GM23248 (cell line): ENCODE results near the gene IL9R. TPM values are rescaled to one million over a fixed set of nuclear protein-coding genes. Genes with fewer than 3 reads are reported as not detected.
"Not testable (repeated sequence)": the region's sequence is repeated elsewhere in the genome, so short reads cannot be mapped to it uniquely, and the experiment has no call there.

Source experiments
- DNase-seq: peaks from one replicate; pipeline ENCODE4 v3.0.0-alpha.2; 2015
- H2AFZ ChIP-seq: fragments of 200-600 bp; sonication (generic); 2 replicates; pipeline ENCODE4 v1.6.1; 2016; ENCODE audit warnings: antibody characterized with exemption
- H3F3A ChIP-seq: fragments of 200-600 bp; sonication (generic); 2 replicates; pipeline ENCODE4 v1.6.1; 2016; ENCODE audit warnings: mild to moderate bottlenecking, antibody characterized with exemption, mixed run types; ENCODE audit not compliant: insufficient read depth
- H3K27ac ChIP-seq: fragments of 200-600 bp; sonication (generic); 2 replicates; pipeline ENCODE4 v1.5.1; 2016; ENCODE audit warnings: mild to moderate bottlenecking
- H3K27me3 ChIP-seq: fragments of 200-600 bp; sonication (generic); replicated peaks from 2 replicates; pipeline ENCODE4 v1.6.1; 2016; ENCODE audit warnings: mild to moderate bottlenecking; ENCODE audit not compliant: insufficient read depth
- H3K36me3 ChIP-seq: fragments of 200-600 bp; sonication (generic); 2 replicates; pipeline ENCODE4 v1.6.1; 2016; ENCODE audit warnings: low read depth, mild to moderate bottlenecking
- H3K4me1 ChIP-seq: fragments of 200-600 bp; sonication (generic); 2 replicates; pipeline ENCODE4 v1.6.1; 2016; ENCODE audit warnings: mild to moderate bottlenecking; ENCODE audit not compliant: insufficient read depth
- H3K4me2 ChIP-seq: fragments of 200-600 bp; sonication (generic); one replicate; pipeline ENCODE4 v1.6.1; 2016; ENCODE audit warnings: mild to moderate bottlenecking; ENCODE audit not compliant: unreplicated experiment
- H3K4me3 ChIP-seq: fragments of 200-600 bp; sonication (generic); 2 replicates; pipeline ENCODE4 v1.5.1; 2016; ENCODE audit warnings: mild to moderate bottlenecking
- H3K79me2 ChIP-seq: fragments of 200-600 bp; sonication (generic); 2 replicates; pipeline ENCODE4 v1.6.1; 2016; ENCODE audit warnings: mild to moderate bottlenecking; ENCODE audit not compliant: insufficient read depth
- H3K9ac ChIP-seq: fragments of 200-600 bp; sonication (generic); 2 replicates; pipeline ENCODE4 v1.6.1; 2016; ENCODE audit warnings: mild to moderate bottlenecking
- H3K9me2 ChIP-seq: fragments of 200-600 bp; sonication (generic); 2 replicates; pipeline ENCODE4 v1.6.1; 2016; ENCODE audit warnings: mixed run types, mild to moderate bottlenecking, moderate library complexity; ENCODE audit not compliant: insufficient read depth
- H3K9me3 ChIP-seq: fragments of 200-600 bp; sonication (generic); one replicate; pipeline ENCODE4 v1.6.1; 2017; ENCODE audit warnings: low read depth
- H4K20me1 ChIP-seq: fragments of 200-600 bp; sonication (generic); 2 replicates; pipeline ENCODE4 v1.6.0; 2016; ENCODE audit not compliant: insufficient read depth
- EZH2 ChIP-seq: fragments of 200-600 bp; sonication (generic); IDR thresholded peaks from 2 replicates; pipeline ENCODE4 v1.6.1; 2018; ENCODE audit warnings: antibody characterized with exemption, mild to moderate bottlenecking; ENCODE audit not compliant: insufficient read depth, poor library complexity, severe bottlenecking
- EZH2phosphoT487 ChIP-seq: fragments of 200-600 bp; sonication (generic); IDR thresholded peaks from 2 replicates; pipeline ENCODE4 v1.6.1; 2018; ENCODE audit warnings: antibody characterized with exemption, moderate library complexity, mild to moderate bottlenecking, low read depth; ENCODE audit not compliant: insufficient read depth
- WGBS, 2 experiments: methylation state at CpG; one replicate each; pipeline ENCODE4 v1.1.6; 2015 to 2017; ENCODE audit warnings: low lambda C conversion rate in 2 of 2, low coverage in 1 of 2; ENCODE audit errors: missing lambda C conversion rate in 2 of 2; 5-methylcytosine and 5-hydroxymethylcytosine counted together
- in situ Hi-C: fragments of 300-500 bp; cut with MboI; formaldehyde crosslinking; loops from 2 replicates; pipeline ENCODE4 v1.15.0; 2020
- polyA plus RNA-seq: library from polyadenylated mRNA; unstranded; fragments of >200 nt; fragmentation: Nextera tagmentation; extraction: Ambion mirVana; gene quantifications from 2 replicates; pipeline ENCODE4 v1.2.1, GENCODE V29; 2016
- total RNA-seq: library from RNA; depleted of rRNA; stranded (reverse); fragments of >200 nt; shearing (Covaris generic); gene quantifications from 2 replicates; pipeline ENCODE4 v1.2.3, GENCODE V29; 2014

Gene IL9R
- total and polyA plus RNA-seq, 2 experiments from 2014 or later: not detected

DNA sequence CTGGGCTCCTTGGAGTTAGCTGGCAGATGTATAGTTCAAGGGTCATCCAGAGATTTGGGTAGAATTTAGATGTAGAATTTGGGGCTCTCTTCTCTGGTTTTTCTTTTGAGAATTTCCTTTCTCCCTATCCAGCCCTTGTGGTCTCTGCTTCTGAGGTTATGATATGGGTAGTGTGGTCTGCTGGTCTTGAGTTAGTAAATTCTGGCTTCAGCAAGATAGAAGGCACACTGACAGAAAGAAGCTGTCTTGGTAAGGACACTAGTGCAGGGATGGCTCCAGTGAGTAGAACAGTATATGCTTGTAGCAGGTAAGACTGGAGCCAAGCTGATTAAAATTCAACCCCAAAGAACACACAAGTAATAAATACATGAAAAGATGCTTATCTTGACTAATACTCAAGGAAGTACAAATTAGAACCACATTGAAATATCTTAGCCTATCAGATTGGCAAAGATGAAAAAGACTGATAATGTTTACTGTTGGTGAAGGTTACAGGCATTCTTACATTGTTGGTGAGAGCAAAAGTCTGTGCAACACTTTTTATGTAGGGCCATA lies 2.1 kb upstream of the IL9R start:
- in situ Hi-C loops: no loop called here
- H3K79me2 ChIP-seq: no peaks in the 10 kb centered on the region
- H3K27me3 ChIP-seq: no peaks in the 10 kb centered on the region
- H3K4me3 ChIP-seq: no peak overlapping the region
- no peak overlapping the region for H3K9ac ChIP-seq
- H3K27ac ChIP-seq: no peak overlapping the region
- no peak overlapping the region for H2AFZ ChIP-seq
- H3K36me3 ChIP-seq: no peaks in the 10 kb centered on the region
- H3K9me2 ChIP-seq: no peaks in the 10 kb centered on the region
- H4K20me1 ChIP-seq: no peaks in the 10 kb centered on the region
- no peaks in the 10 kb centered on the region for H3K4me1 ChIP-seq
- H3K4me2 ChIP-seq: no peak overlapping the region
- DNase-seq: no peak
- H3F3A ChIP-seq: no peaks in the 10 kb centered on the region
- no peaks in the 10 kb centered on the region for H3K9me3 ChIP-seq
- no peak for TF ChIP-seq EZH2phosphoT487
- no peak for TF ChIP-seq EZH2

GRCh38 chrX:155998116-155998515 lies 620 bp downstream of the IL9R start:
- no peaks in the 10 kb centered on the region for H3K27me3 ChIP-seq
- H4K20me1 ChIP-seq: no peaks in the 10 kb centered on the region
- no peak for TF ChIP-seq EZH2phosphoT487
- no peak for TF ChIP-seq EZH2
- 0% methylated on average over 1 of the region's 1 CpG for WGBS, 2 experiments
- H2AFZ ChIP-seq: no peak overlapping the region
- H3K79me2 ChIP-seq: no peaks in the 10 kb centered on the region
- H3K9ac ChIP-seq: no peak overlapping the region
- in situ Hi-C loops: no loop called here
- no peak overlapping the region for H3K4me3 ChIP-seq
- no peaks in the 10 kb centered on the region for H3K9me3 ChIP-seq
- H3K36me3 ChIP-seq: no peaks in the 10 kb centered on the region
- DNase-seq: no peak
- H3K4me2 ChIP-seq: no peak overlapping the region
- H3K27ac ChIP-seq: no peak overlapping the region
- H3K4me1 ChIP-seq: no peaks in the 10 kb centered on the region
- no peaks in the 10 kb centered on the region for H3K9me2 ChIP-seq
- H3F3A ChIP-seq: no peaks in the 10 kb centered on the region

GRCh38 chrX:155998761-155999510 lies 1.4 kb downstream of the IL9R start:
- Histone ChIP-seq H3F3A (no peaks in the 10 kb centered on the region), H3K27ac (no peak overlapping the region), H3K4me1 (no peaks in the 10 kb centered on the region), H3K9ac (no peak overlapping the region), H3K36me3 (no peaks in the 10 kb centered on the region), H3K9me3 (no peaks in the 10 kb centered on the region), H4K20me1 (no peaks in the 10 kb centered on the region), H3K4me3 (no peak overlapping the region), H3K79me2 (no peaks in the 10 kb centered on the region), H3K27me3 (no peaks in the 10 kb centered on the region), H3K4me2 (no peak overlapping the region), H2AFZ (no peak overlapping the region), H3K9me2 (no peaks in the 10 kb centered on the region)
- in situ Hi-C loops: no loop called here
- TF ChIP-seq EZH2phosphoT487: no peak
- 38 to 49% methylated on average over 9 of the region's 9 CpGs for WGBS, 2 experiments
- DNase-seq: no peak

DNA sequence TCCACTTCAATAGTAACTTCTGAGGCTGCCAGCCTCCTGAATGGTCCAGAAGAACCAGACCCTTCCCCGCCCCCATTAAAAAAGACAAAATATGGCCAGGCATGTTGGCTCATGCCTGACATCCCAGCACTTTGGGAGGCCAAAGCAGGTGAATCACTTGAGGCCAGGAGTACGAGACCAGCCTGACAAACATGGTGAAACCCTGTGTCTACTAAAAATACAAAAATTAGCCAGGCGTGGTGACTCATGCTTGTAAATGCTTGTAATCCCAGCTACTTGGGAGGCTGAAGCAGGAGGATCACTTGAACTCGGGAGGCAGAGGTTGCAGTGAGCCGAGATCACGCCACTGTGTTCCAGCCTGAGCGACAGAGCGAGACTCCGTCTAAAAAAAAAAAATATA lies 2.3 kb downstream of the IL9R start:
- in situ Hi-C loops, H3F3A ChIP-seq, H3K79me2 ChIP-seq, H3K4me3 ChIP-seq, H2AFZ ChIP-seq, H3K4me1 ChIP-seq, H3K36me3 ChIP-seq, H3K9me2 ChIP-seq, H4K20me1 ChIP-seq, H3K9ac ChIP-seq, H3K9me3 ChIP-seq, H3K27ac ChIP-seq, H3K4me2 ChIP-seq, H3K27me3 ChIP-seq: not testable (repeated sequence)
- WGBS, 2 experiments: 36 to 53% methylated on average over 9 of the region's 9 CpGs
- DNase-seq: peak; percentile 14
